ENCODE data around the gene CCR3. TPM values are rescaled to one million over a fixed set of nuclear protein-coding genes. Genes with fewer than 3 reads are reported as not detected.

CCR3 gene
- total RNA-seq, 4 donors from 2014 or later: not detected

- Histone ChIP-seq H3K36me3 (no peaks in the 10 kb centered on the region), H3K4me1 (peaks cover 0 to 16% (median 1%) of the 10 kb centered on the region in 4 donors), H3K4me3 (no peak overlapping the region), H3K27me3 (no peaks in the 10 kb centered on the region), H3K9me3 (no peaks in the 10 kb centered on the region), H3K27ac (peak overlapping the region in 1 of 4 donors; percentile 48)
- DNase-seq (ENCODE audit: low spot score in 2 of 2): no peak
- WGBS, 2 donors: 68 to 81% methylated on average over 7 of the region's 7 CpGs
- TF ChIP-seq EP300 (IDR thresholded peaks at IDR 0.05) (peak in 1 of 2 donors; percentile 7), CTCF (IDR thresholded peaks at IDR 0.05) (no peak), POLR2A (IDR thresholded peaks at IDR 0.05) (no peak)
Measured at GRCh38 chr3:46301122-46301835, 59.0 kb downstream of the CCR3 start.

GRCh38 chr3:46303240-46303639 lies 61.0 kb downstream of the CCR3 start:
- WGBS, 2 donors: 48 to 53% methylated on average over 3 of the region's 3 CpGs
- no peaks in the 10 kb centered on the region for H3K9me3 ChIP-seq
- H3K4me3 ChIP-seq: no peak overlapping the region
- no peak overlapping the region for H3K27ac ChIP-seq
- H3K27me3 ChIP-seq: no peaks in the 10 kb centered on the region
- DNase-seq (ENCODE audit: low spot score in 2 of 2): no peak
- TF ChIP-seq POLR2A (IDR thresholded peaks at IDR 0.05): no peak
- TF ChIP-seq CTCF (IDR thresholded peaks at IDR 0.05): no peak
- no peak for TF ChIP-seq EP300 (IDR thresholded peaks at IDR 0.05)
- no peaks in the 10 kb centered on the region for H3K36me3 ChIP-seq
- peaks cover 0 to 7% (median under 1%) of the 10 kb centered on the region in 4 donors for H3K4me1 ChIP-seq

- WGBS, 2 donors: 81 to 82% methylated on average over 3 of the region's 3 CpGs
- no peak for DNase-seq (ENCODE audit: low spot score in 2 of 2)
- Histone ChIP-seq H3K4me1 (peaks cover 0 to 3% (median 0%) of the 10 kb centered on the region in 4 donors), H3K27me3 (no peaks in the 10 kb centered on the region), H3K9me3 (no peaks in the 10 kb centered on the region), H3K27ac (no peak overlapping the region), H3K36me3 (no peaks in the 10 kb centered on the region), H3K4me3 (no peak overlapping the region)
- TF ChIP-seq CTCF (IDR thresholded peaks at IDR 0.05) (no peak), POLR2A (IDR thresholded peaks at IDR 0.05) (no peak), EP300 (IDR thresholded peaks at IDR 0.05) (no peak)
Measured at GRCh38 chr3:46304739-46305138, 62.5 kb downstream of the CCR3 start.

- DNase-seq (ENCODE audit: low spot score in 2 of 2): peak in 1 of 2 donors; percentile 77
- TF ChIP-seq CTCF (IDR thresholded peaks at IDR 0.05): no peak
- no peak for TF ChIP-seq POLR2A (IDR thresholded peaks at IDR 0.05)
- TF ChIP-seq EP300 (IDR thresholded peaks at IDR 0.05): peak in 1 of 2 donors; percentile 88
- no peaks in the 10 kb centered on the region for H3K9me3 ChIP-seq
- peak overlapping the region in 1 of 4 donors; percentile 33 for H3K27ac ChIP-seq
- H3K4me3 ChIP-seq: no peak overlapping the region
- WGBS, 2 donors: 76 to 94% methylated on average over 1 of the region's 1 CpG
- no peaks in the 10 kb centered on the region for H3K4me1 ChIP-seq
- H3K36me3 ChIP-seq: no peaks in the 10 kb centered on the region
- H3K27me3 ChIP-seq: no peaks in the 10 kb centered on the region
Measured at GRCh38 chr3:46312991-46313390, 70.7 kb downstream of the CCR3 start.

- no peak overlapping the region for H3K4me3 ChIP-seq
- no peaks in the 10 kb centered on the region for H3K27me3 ChIP-seq
- H3K4me1 ChIP-seq: no peaks in the 10 kb centered on the region
- TF ChIP-seq EP300 (IDR thresholded peaks at IDR 0.05): no peak
- TF ChIP-seq CTCF (IDR thresholded peaks at IDR 0.05): no peak
- no peak for TF ChIP-seq POLR2A (IDR thresholded peaks at IDR 0.05)
- DNase-seq (ENCODE audit: low spot score in 2 of 2): no peak
- H3K9me3 ChIP-seq: no peaks in the 10 kb centered on the region
- no peak overlapping the region for H3K27ac ChIP-seq
- no peaks in the 10 kb centered on the region for H3K36me3 ChIP-seq
Measured at GRCh38 chr3:46314517-46314916, 72.3 kb downstream of the CCR3 start.

Measured in tibial nerve (tissue), 4 donors.